Measurements from ENCODE around the gene SELENOM. TPM values are rescaled to one million over a fixed set of nuclear protein-coding genes. Genes with fewer than 3 reads are reported as not detected.

SELENOM gene
- total and polyA plus RNA-seq, 2 of the 8 experiments (the other 6 are each of a cell fraction or from before 2014, with no cell fraction given) = 22.7 to 40.0 TPM

DNA sequence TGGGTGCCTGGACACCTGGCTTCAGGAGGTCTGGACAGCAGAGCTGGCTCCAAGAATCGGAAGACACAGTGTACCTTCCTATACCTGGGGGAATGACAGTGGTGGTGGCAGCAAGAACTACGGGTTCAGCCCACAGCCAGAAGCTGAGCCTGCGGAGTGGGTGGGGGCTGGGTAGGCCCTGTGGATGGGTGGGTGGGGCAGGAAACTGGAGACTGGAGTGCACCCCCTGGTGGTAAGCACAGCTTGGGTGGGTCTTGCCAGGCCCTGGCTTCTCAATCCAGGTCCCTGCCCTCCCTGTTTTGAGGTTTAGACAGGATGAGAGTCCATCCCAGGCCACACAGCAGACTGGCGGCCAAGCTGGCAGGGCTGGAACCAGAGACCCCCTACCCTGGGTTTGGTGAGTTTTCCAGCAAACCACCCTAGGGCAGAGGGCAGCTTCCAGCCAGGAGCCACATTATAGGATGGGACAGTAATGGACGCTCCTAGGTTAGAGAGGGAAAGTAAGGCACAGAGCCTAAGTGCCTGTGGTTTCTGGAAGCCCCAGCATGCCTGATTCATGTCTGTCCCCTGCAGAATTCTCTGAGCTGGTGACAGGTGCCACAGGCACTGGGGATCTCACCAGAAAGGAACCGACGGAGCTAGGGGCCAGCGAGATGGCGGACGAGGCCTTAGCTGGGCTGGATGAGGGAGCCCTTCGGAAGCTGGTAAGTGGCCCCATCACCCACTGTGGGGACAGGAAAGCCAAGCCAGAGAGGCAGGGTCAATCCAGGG is 24.6 kb downstream of the SELENOM start (continued):
- no peak for TF ChIP-seq CHD1 (IDR thresholded peaks at IDR 0.05; ENCODE audit: low read depth, low read length)
- TF ChIP-seq CTBP2 (IDR thresholded peaks at IDR 0.05; ENCODE audit: borderline replicate concordance, insufficient read depth, insufficient read length, low read length) = no peak
- TF ChIP-seq TAF7 (optimal IDR thresholded peaks at IDR 0.05; ENCODE audit: borderline replicate concordance, low read depth, low read length) = no peak
- TF ChIP-seq BCL11A (IDR thresholded peaks at IDR 0.05; ENCODE audit: low read depth in 2 of 2, low read length in 2 of 2) = no peak
- no peak for TF ChIP-seq TBP (IDR thresholded peaks at IDR 0.05; ENCODE audit: low read depth, low read length)
- TF ChIP-seq GTF2F1 (IDR thresholded peaks at IDR 0.05; ENCODE audit: borderline replicate concordance, low read depth, low read length) = no peak
- TF ChIP-seq SP1 (IDR thresholded peaks at IDR 0.05; ENCODE audit: low read depth, low read length) = no peak
- no peak for TF ChIP-seq PHF8 (conservative IDR thresholded peaks at IDR 0.05; ENCODE audit: low read depth, low read length)
- no peak for TF ChIP-seq NRF1 (IDR thresholded peaks at IDR 0.05; ENCODE audit: low read depth, low read length)
- no peak for TF ChIP-seq HDAC2 (IDR thresholded peaks at IDR 0.05; ENCODE audit: borderline replicate concordance in 1 of 2, low read depth in 2 of 2, low read length in 2 of 2)
- no peak for TF ChIP-seq HDAC6 (IDR thresholded peaks at IDR 0.05; ENCODE audit: low read depth, low read length)
- TF ChIP-seq SP2 (IDR thresholded peaks at IDR 0.05; ENCODE audit: low read length) = no peak
- TF ChIP-seq KDM4A (IDR thresholded peaks at IDR 0.05; ENCODE audit: low read depth, low read length, severe bottlenecking) = peak; percentile 6
- TF ChIP-seq EGR1 (IDR thresholded peaks at IDR 0.05; ENCODE audit: borderline replicate concordance, low read depth, low read length) = no peak
- TF ChIP-seq RNF2 (IDR thresholded peaks at IDR 0.05; ENCODE audit: borderline replicate concordance, low read depth, low read length, missing control alignments, poor library complexity, severe bottlenecking) = no peak
- no peak for TF ChIP-seq EZH2 (IDR thresholded peaks at IDR 0.05; ENCODE audit: low read depth, low read length, severe bottlenecking)
